Measurements from ENCODE around the gene TCF25. TPM values are rescaled to one million over a fixed set of nuclear protein-coding genes. Genes with fewer than 3 reads are reported as not detected.

The TCF25 gene
- total RNA-seq, 1 donor from 2014 or later: 177 TPM

GRCh38 chr16:89902980-89903379, 29.6 kb downstream of the TCF25 start:
- Mint-ChIP-seq H3K36me3 (ENCODE audit: insufficient read depth) (peaks cover 28% of the 10 kb centered on the region), H3K9me3 (ENCODE audit: low read depth) (no peaks in the 10 kb centered on the region), H3K4me3 (ENCODE audit: low read depth) (no peak overlapping the region), H3K27ac (no peak overlapping the region), H3K4me1 (ENCODE audit: low read depth) (no peaks in the 10 kb centered on the region), H3K27me3 (no peaks in the 10 kb centered on the region)
- no peak for TF ChIP-seq CTCF (IDR thresholded peaks at IDR 0.05; ENCODE audit: unreplicated experiment)
- no peak for DNase-seq (ENCODE audit: low spot score, unreplicated experiment)

- no peaks in the 10 kb centered on the region for H3K27me3 Mint-ChIP-seq
- TF ChIP-seq CTCF (IDR thresholded peaks at IDR 0.05; ENCODE audit: unreplicated experiment): no peak
- H3K9me3 Mint-ChIP-seq (ENCODE audit: low read depth): no peaks in the 10 kb centered on the region
- no peaks in the 10 kb centered on the region for H3K4me1 Mint-ChIP-seq (ENCODE audit: low read depth)
- no peak overlapping the region for H3K4me3 Mint-ChIP-seq (ENCODE audit: low read depth)
- no peak overlapping the region for H3K27ac Mint-ChIP-seq
- DNase-seq (ENCODE audit: low spot score, unreplicated experiment): no peak
- peaks cover 27% of the 10 kb centered on the region for H3K36me3 Mint-ChIP-seq (ENCODE audit: insufficient read depth)
These were observed 30.6 kb downstream of the TCF25 start for GRCh38 chr16:89903908-89904515.

GRCh38 chr16:89904606-89905510, 31.5 kb downstream of the TCF25 start:
- no peaks in the 10 kb centered on the region for H3K9me3 Mint-ChIP-seq (ENCODE audit: low read depth)
- H3K4me3 Mint-ChIP-seq (ENCODE audit: low read depth): no peak overlapping the region
- H3K27ac Mint-ChIP-seq: no peak overlapping the region
- no peaks in the 10 kb centered on the region for H3K4me1 Mint-ChIP-seq (ENCODE audit: low read depth)
- no peak for TF ChIP-seq CTCF (IDR thresholded peaks at IDR 0.05; ENCODE audit: unreplicated experiment)
- no peaks in the 10 kb centered on the region for H3K27me3 Mint-ChIP-seq
- no peak for DNase-seq (ENCODE audit: low spot score, unreplicated experiment)
- H3K36me3 Mint-ChIP-seq (ENCODE audit: insufficient read depth): peaks cover 25% of the 10 kb centered on the region

- Mint-ChIP-seq H3K36me3 (ENCODE audit: insufficient read depth) (peaks cover 22% of the 10 kb centered on the region), H3K27me3 (no peaks in the 10 kb centered on the region), H3K27ac (no peak overlapping the region), H3K4me3 (ENCODE audit: low read depth) (no peak overlapping the region), H3K4me1 (ENCODE audit: low read depth) (no peaks in the 10 kb centered on the region), H3K9me3 (ENCODE audit: low read depth) (no peaks in the 10 kb centered on the region)
- TF ChIP-seq CTCF (IDR thresholded peaks at IDR 0.05; ENCODE audit: unreplicated experiment): no peak
- no peak for DNase-seq (ENCODE audit: low spot score, unreplicated experiment)
These were observed 32.2 kb downstream of the TCF25 start for GRCh38 chr16:89905511-89906139.
